Panc1 (cell line): ENCODE data around the gene IFNG. TPM values are rescaled to one million over a fixed set of nuclear protein-coding genes. Genes with fewer than 3 reads are reported as not detected.

Experiments
- ATAC-seq: fragments of 200-7000 bp; cut with Tn5 transposase; 2 replicates; pipeline ENCODE4 v1.9.1; 2020; ENCODE audit warnings: mild to moderate bottlenecking, moderate library complexity
- BruUV-seq: library from RNA; stranded (reverse); fragments of 400-500 nt; replicated peaks from 2 replicates; lab custom pipeline; 2021; lab: Mats Ljungman, UMichigan
- CTCF ChIA-PET: fragments of 300-600 bp; sonication (Branson Sonifier 250); formaldehyde crosslinking; loops from one replicate; lab custom pipeline; 2022; ENCODE audit warnings: antibody characterized with exemption; lab: Charles Lee
- POLR2A ChIA-PET: fragments of 300-600 bp; sonication (Branson Sonifier 250); formaldehyde crosslinking; loops from one replicate; lab custom pipeline; 2022; ENCODE audit warnings: antibody characterized with exemption; lab: Charles Lee
- DNase-seq: peaks from one replicate; pipeline ENCODE4 v3.0.0-alpha.2; 2010; ENCODE audit warnings: low read depth, low spot score
- H3K27ac ChIP-seq: 2 replicates; pipeline ENCODE4 v1.5.1; 2011; ENCODE audit warnings: mild to moderate bottlenecking, low read length, inconsistent platforms
- H3K27me3 ChIP-seq: fragments of 200-500 bp; sonication (Bioruptor generic); 2 replicates; pipeline ENCODE4 v1.6.0; 2014; ENCODE audit warnings: low read length, inconsistent platforms; ENCODE audit not compliant: control insufficient read depth, insufficient read depth
- H3K36me3 ChIP-seq: fragments of 200-500 bp; sonication (Bioruptor generic); 2 replicates; pipeline ENCODE4 v1.5.1; 2014; ENCODE audit warnings: inconsistent platforms, mild to moderate bottlenecking, low read length, moderate library complexity; ENCODE audit not compliant: control insufficient read depth, insufficient read depth
- H3K4me1 ChIP-seq: 2 replicates; pipeline ENCODE4 v1.5.1; 2011; ENCODE audit warnings: inconsistent platforms, mild to moderate bottlenecking, low read length, moderate library complexity; ENCODE audit not compliant: control insufficient read depth, insufficient read depth
- H3K4me3 ChIP-seq, 2 experiments: 2 replicates each; pipeline ENCODE4 v1.5.1; 2011 to 2012; ENCODE audit warnings: low read depth in 2 of 2, low read length in 2 of 2, mild to moderate bottlenecking in 2 of 2, inconsistent platforms in 1 of 2, moderate library complexity in 1 of 2
- H3K9me3 ChIP-seq: fragments of 200-500 bp; sonication (Bioruptor generic); 2 replicates; pipeline ENCODE4 v1.5.1; 2014; ENCODE audit warnings: low read depth, mild to moderate bottlenecking, inconsistent platforms, low read length, moderate library complexity; ENCODE audit not compliant: control insufficient read depth, insufficient read depth
- POLR2AphosphoS5 ChIP-seq: IDR thresholded peaks from 2 replicates; pipeline ENCODE4 v1.6.1; 2012; ENCODE audit warnings: mild to moderate bottlenecking, low read depth, low read length, moderate library complexity
- SIN3A ChIP-seq: IDR thresholded peaks from 2 replicates; pipeline ENCODE4 v1.6.1; 2012; ENCODE audit warnings: low read depth, mild to moderate bottlenecking, low read length, moderate library complexity, borderline replicate concordance; ENCODE audit not compliant: insufficient read depth
- TCF7L2 ChIP-seq: IDR thresholded peaks from 2 replicates; pipeline ENCODE4 v1.6.1; 2011; ENCODE audit warnings: mild to moderate bottlenecking, low read depth, low read length, inconsistent platforms
- in situ Hi-C: cut with HindIII; loops from 2 replicates; pipeline ENCODE4 v1.10.0; 2016; ENCODE audit warnings: low sequenced_read_pairs, low pct_unique_long_range_greater_than_20kb
- intact Hi-C: fragments of 100-400 bp; cut with micrococcal nuclease; formaldehyde crosslinking; loops from one replicate; pipeline ENCODE4 v1.10.0; 2022; ENCODE audit not compliant: unreplicated experiment
- total RNA-seq: library from RNA; stranded (reverse); gene quantifications from one replicate; pipeline ENCODE4 v1.2.1, GENCODE V29; 2021; ENCODE audit not compliant: unreplicated experiment
- TF ChIP-seq, protein P1 (sequence below), 2 experiments: IDR thresholded peaks; 2 replicates each; pipeline ENCODE4 v1.6.1; 2011 to 2012; ENCODE audit warnings: low read depth in 2 of 2, control low read depth in 1 of 2, low read length in 1 of 2, mild to moderate bottlenecking in 1 of 2, moderate library complexity in 1 of 2; ENCODE audit not compliant: insufficient read depth in 1 of 2
- TF ChIP-seq, protein P2 (sequence below): fragments of 450-650 bp; IDR thresholded peaks from 2 replicates; pipeline ENCODE4 v1.5.1; 2017; ENCODE audit warnings: mild to moderate bottlenecking

IFNG gene
- total RNA-seq, 1 experiment from 2014 or later, result 0.33 TPM

DNA sequence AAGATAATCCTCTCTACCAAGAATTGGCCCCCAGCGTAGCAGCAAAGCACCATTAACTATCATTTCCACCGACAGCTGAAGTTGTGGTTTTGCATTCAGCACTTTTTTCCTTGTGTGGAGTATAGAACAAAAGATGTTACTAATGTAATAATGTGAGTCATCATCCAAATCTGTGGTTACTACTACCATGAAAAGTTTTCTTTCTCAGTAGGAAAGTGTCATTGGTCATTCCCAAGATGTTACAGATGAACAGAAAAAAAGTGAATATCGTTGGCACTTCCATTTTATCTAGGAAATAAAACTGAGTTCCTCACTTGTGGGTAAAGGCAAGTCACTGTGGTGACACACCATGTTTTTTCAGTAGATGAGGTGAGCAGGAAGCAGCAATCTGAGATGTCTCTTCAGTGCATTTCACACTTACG lies 30.3 kb upstream of the IFNG start:
- in situ Hi-C loops (no loop called here), intact Hi-C loops (no loop called here)
- ATAC-seq, result no peak
- Histone ChIP-seq H3K4me3 (no peak overlapping the region), H3K27ac (no peak overlapping the region), H3K36me3 (no peaks in the 10 kb centered on the region), H3K27me3 (peaks cover 11% of the 10 kb centered on the region; the same call in 1 of the 2 replicates), H3K4me1 (no peaks in the 10 kb centered on the region), H3K9me3 (no peaks in the 10 kb centered on the region)
- no peak for TF ChIP-seq TCF7L2
- TF ChIP-seq POLR2AphosphoS5, result no peak
- TF ChIP-seq, protein P1, sequence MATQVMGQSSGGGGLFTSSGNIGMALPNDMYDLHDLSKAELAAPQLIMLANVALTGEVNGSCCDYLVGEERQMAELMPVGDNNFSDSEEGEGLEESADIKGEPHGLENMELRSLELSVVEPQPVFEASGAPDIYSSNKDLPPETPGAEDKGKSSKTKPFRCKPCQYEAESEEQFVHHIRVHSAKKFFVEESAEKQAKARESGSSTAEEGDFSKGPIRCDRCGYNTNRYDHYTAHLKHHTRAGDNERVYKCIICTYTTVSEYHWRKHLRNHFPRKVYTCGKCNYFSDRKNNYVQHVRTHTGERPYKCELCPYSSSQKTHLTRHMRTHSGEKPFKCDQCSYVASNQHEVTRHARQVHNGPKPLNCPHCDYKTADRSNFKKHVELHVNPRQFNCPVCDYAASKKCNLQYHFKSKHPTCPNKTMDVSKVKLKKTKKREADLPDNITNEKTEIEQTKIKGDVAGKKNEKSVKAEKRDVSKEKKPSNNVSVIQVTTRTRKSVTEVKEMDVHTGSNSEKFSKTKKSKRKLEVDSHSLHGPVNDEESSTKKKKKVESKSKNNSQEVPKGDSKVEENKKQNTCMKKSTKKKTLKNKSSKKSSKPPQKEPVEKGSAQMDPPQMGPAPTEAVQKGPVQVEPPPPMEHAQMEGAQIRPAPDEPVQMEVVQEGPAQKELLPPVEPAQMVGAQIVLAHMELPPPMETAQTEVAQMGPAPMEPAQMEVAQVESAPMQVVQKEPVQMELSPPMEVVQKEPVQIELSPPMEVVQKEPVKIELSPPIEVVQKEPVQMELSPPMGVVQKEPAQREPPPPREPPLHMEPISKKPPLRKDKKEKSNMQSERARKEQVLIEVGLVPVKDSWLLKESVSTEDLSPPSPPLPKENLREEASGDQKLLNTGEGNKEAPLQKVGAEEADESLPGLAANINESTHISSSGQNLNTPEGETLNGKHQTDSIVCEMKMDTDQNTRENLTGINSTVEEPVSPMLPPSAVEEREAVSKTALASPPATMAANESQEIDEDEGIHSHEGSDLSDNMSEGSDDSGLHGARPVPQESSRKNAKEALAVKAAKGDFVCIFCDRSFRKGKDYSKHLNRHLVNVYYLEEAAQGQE (IDR thresholded peaks at IDR 0.05; ENCODE audit: insufficient read depth in 1 of 2, low read depth in 2 of 2, low read length in 1 of 2), result no peak
- TF ChIP-seq, protein P2, sequence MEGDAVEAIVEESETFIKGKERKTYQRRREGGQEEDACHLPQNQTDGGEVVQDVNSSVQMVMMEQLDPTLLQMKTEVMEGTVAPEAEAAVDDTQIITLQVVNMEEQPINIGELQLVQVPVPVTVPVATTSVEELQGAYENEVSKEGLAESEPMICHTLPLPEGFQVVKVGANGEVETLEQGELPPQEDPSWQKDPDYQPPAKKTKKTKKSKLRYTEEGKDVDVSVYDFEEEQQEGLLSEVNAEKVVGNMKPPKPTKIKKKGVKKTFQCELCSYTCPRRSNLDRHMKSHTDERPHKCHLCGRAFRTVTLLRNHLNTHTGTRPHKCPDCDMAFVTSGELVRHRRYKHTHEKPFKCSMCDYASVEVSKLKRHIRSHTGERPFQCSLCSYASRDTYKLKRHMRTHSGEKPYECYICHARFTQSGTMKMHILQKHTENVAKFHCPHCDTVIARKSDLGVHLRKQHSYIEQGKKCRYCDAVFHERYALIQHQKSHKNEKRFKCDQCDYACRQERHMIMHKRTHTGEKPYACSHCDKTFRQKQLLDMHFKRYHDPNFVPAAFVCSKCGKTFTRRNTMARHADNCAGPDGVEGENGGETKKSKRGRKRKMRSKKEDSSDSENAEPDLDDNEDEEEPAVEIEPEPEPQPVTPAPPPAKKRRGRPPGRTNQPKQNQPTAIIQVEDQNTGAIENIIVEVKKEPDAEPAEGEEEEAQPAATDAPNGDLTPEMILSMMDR, result no peak
- TF ChIP-seq SIN3A, result no peak
- ChIA-PET CTCF (no interaction called here), POLR2A (no interaction called here)
- BruUV-seq, result no TSS peak
- DNase-seq, result no peak

DNA sequence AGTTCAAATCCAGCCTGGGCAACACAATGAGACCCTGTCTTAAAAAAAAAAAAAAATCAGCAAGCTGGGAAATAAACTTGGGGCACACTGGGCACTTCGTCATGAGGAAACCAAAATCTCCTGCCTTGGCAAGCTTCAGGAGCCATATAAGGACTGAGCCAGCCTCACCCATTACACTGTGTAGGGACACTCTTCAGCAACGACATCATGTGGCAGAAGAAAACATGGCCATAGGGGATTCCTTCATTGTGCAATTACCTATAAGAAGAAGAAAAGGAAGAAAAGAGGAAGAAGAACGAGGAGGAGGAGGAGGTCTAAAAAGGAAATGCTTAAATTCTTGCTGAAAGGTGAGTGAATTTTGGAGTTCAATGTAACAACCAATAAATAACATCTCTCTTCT lies 26.1 kb upstream of the IFNG start:
- in situ Hi-C loops, result no loop called here

DNA sequence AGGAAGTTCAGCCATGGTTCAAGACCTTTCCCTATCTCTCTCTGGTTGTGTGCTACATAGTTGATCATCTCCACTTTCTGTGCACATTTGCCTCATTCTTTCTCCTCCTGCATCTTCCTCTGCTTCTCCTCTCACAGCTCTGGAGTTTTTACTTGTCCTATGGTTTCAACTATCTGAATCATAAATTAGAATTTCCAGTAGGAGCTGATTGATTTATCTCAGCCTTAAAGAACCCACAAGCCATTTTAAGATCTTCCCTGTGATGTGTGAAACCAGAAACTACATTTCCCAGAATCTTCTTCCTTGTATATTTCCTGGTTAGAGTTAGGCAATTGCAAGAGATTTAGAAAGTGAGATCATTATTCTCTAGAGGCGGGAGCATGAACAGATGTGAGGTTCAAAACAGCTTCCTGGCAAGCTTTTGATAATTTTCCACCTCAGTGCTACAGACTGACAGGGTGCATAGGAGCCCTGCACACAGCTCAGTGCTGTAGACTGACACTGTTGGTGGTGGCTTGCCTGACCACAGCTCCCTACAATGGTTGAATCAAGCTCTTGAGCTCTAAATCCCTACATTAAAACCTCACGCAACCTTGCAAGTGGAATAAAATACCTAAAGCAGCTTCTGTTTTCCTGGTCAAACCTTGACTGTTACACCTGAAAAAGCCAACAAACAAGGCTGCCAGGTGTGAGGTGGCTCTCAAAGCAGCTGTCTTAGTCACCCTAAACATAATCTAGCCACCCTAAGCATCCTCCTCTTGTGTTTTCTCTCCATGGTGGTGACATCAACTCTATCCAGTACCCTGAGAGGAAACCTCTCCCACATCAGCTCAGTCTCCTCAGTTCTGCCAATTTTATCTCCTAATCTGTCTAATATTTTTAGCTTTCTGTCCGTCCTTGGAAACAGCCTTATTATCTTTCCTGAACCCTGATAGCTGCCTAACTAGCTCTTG lies 21.5 kb upstream of the IFNG start:
- Histone ChIP-seq H3K9me3 (no peaks in the 10 kb centered on the region), H3K36me3 (no peaks in the 10 kb centered on the region), H3K27ac (no peak overlapping the region), H3K4me1 (no peaks in the 10 kb centered on the region), H3K27me3 (0 out of 2 replicates have a peak, but pooled peaks cover 2% of the 10 kb centered on the region), H3K4me3 (no peak overlapping the region)
- ChIA-PET CTCF (interaction anchor here (1.1 kb wide), 1 partner anchor 23 kb away, joined by 6 read pairs; no protein-coding TSS in a partner anchor), POLR2A (no interaction called here)
- intact Hi-C loops (no loop called here), in situ Hi-C loops (no loop called here)
- BruUV-seq, result no TSS peak
- TF ChIP-seq, protein P1 (IDR thresholded peaks at IDR 0.05; ENCODE audit: insufficient read depth in 1 of 2, low read depth in 2 of 2, low read length in 1 of 2), result no peak
- TF ChIP-seq SIN3A, result no peak
- TF ChIP-seq POLR2AphosphoS5, result no peak
- TF ChIP-seq, protein P2, result no peak
- TF ChIP-seq TCF7L2, result no peak
- ATAC-seq (no peak), DNase-seq (no peak)

More for the DNA sequence above, 26.1 kb upstream of the IFNG start:
- no peak for DNase-seq
- ChIA-PET POLR2A (no interaction called here), CTCF (no interaction called here)
- TF ChIP-seq SIN3A, result no peak
- H3K4me1 ChIP-seq, result no peaks in the 10 kb centered on the region
- no peaks in the 10 kb centered on the region for H3K36me3 ChIP-seq
- no TSS peak for BruUV-seq
- intact Hi-C loops, result no loop called here
- no peak for ATAC-seq
- no peaks in the 10 kb centered on the region for H3K9me3 ChIP-seq
- peaks cover 7% of the 10 kb centered on the region; the same call in 1 of the 2 replicates for H3K27me3 ChIP-seq
- no peak overlapping the region for H3K4me3 ChIP-seq
- H3K27ac ChIP-seq, result no peak overlapping the region
